HepG2 (cell line): ENCODE measurements around the gene MEI1.

Experiments
- ATF1 ChIP-seq: IDR thresholded peaks from 2 replicates; pipeline ENCODE4 v1.6.1; 2016; ENCODE audit warnings: mild to moderate bottlenecking, control low read depth
- ATF2 ChIP-seq: sonication (generic); formaldehyde crosslinking; IDR thresholded peaks from 2 replicates; pipeline ENCODE4 v1.4.0; 2020; ENCODE audit warnings: missing genetic modification reagents
- BRF2 ChIP-seq: sonication (generic); formaldehyde crosslinking; IDR thresholded peaks from 2 replicates; pipeline ENCODE4 v1.8.1; 2022; ENCODE audit warnings: mild to moderate bottlenecking, missing genetic modification reagents
- CREB1 ChIP-seq, 2 experiments: fragments of 450-650 bp in 1 of 2; IDR thresholded peaks; 2 replicates each; pipeline ENCODE4 v1.6.1; 2016 to 2017; ENCODE audit warnings: control low read depth in 1 of 2, mild to moderate bottlenecking in 1 of 2, missing compliant biosample characterization in 1 of 2, missing genetic modification characterization in 1 of 2
- SSRP1 ChIP-seq: IDR thresholded peaks from 2 replicates; pipeline ENCODE4 v1.6.1; 2016; ENCODE audit warnings: control low read depth
- ZNF451 ChIP-seq: sonication (generic); formaldehyde crosslinking; IDR thresholded peaks from 2 replicates; pipeline ENCODE4 v1.5.0; 2020; ENCODE audit warnings: mild to moderate bottlenecking, missing genetic modification reagents

GRCh38 chr22:41746567-41747400, 47.5 kb downstream of the MEI1 start:
- TF ChIP-seq BRF2: no peak
- TF ChIP-seq ATF1 (CRISPR knock-in tag): no peak
- TF ChIP-seq ZNF451: no peak
- TF ChIP-seq CREB1 (IDR thresholded peaks at IDR 0.05): no peak
- no peak for TF ChIP-seq CREB1 (CRISPR knock-in tag; IDR thresholded peaks at IDR 0.05)
- TF ChIP-seq ATF2: no peak
- TF ChIP-seq SSRP1 (CRISPR knock-in tag): no peak
